GM12873 (cell line): ENCODE data around the gene LRRC4C.

ENCODE experiments used
- CTCF ChIP-seq: IDR thresholded peaks from 2 replicates; pipeline ENCODE4 v1.5.1; 2012; ENCODE audit warnings: low read depth, mild to moderate bottlenecking, moderate library complexity, low read length, control low read depth; ENCODE audit not compliant: insufficient read depth; ENCODE audit errors: missing control alignments

Gene LRRC4C

DNA sequence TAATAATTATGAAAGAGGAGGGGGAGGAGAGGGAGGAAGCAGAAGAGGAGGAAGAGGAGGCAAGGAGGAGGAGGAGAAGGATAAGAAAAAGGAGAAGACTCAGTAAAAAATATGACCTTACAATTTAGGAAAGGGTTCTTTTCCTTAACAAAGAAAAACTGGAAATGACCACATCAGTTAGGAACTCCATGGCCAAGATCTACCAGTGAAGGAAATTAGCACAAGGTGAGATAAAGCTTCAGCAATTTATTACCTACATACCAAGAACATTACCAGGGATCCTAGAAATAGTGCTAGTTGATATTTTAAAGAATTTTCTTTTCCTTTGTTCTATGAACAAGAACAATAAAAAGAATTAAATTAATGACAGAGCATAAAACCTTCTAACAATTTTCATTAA lies 172.7 kb downstream of the LRRC4C start:
- TF ChIP-seq CTCF = no peak

- no peak for TF ChIP-seq CTCF
Observed at GRCh38 chr11:41284354-41284753, 175.1 kb downstream of the LRRC4C start.

DNA sequence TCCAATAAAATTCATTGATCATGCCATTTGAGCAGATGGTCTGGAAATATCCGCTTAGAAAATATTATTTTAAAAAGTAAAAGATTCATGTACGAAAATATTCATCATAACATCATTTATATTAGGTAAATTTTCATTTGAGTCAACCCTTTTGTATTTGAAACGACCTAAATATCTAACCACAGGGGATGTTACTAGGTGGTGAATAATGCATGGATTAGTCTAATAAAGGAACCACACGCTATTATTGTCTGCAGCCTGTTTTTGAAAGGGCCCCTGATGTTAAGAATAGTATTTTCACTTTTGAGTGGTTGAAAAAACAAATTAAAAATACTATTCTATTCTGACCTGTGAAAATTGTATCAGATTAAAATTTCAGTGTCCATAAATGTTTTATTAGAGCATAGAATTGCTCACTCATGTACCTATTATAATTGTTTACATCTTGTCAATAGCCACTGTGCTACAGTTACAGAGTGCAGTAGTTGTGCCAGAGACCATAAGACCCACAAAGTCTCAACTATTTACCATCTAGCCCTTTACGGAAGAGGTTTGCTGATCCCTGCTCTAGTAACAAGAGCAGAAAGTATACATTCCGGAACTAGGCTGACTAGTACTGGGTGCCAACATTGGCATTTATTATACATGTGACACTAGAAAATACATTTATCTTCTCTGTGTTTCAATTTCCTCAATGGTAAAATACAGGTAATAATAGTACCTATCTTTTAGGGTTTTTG lies 176.1 kb downstream of the LRRC4C start:
- TF ChIP-seq CTCF = no peak

GRCh38 chr11:41282395-41282794 lies 177.1 kb downstream of the LRRC4C start:
- no peak for TF ChIP-seq CTCF

GRCh38 chr11:41281131-41281742 lies 178.2 kb downstream of the LRRC4C start:
- TF ChIP-seq CTCF = no peak

DNA sequence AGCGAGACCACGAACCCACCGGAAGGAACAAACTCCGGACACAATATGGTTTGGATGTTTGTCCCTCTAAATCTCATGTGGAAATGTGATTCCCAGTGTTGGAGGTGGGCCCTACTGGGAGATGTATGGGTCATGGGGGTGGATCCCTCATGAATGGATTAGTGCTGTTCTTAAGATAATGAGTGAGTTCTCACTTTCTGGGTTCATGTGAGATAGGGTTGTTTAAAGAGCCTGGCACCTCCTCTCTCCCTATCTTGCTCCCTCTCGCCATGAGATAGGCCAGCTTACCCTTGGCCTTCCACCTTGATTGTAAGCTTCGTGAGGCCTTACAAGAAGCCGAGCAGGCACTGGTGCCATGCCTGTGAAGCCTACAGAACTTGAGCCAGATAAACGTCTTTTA lies 184.6 kb downstream of the LRRC4C start:
- TF ChIP-seq CTCF = no peak

GRCh38 chr11:41273908-41274307 lies 185.5 kb downstream of the LRRC4C start:
- TF ChIP-seq CTCF = no peak
